Tibial nerve (tissue), 4 donors: ENCODE results near the gene PDE4A. TPM values are rescaled to one million over a fixed set of nuclear protein-coding genes. Genes with fewer than 3 reads are reported as not detected.
A peak's percentile ranks its signal among the peaks of the same experiment; 100 is the strongest.
"Not testable (repeated sequence)": the region's sequence is repeated elsewhere in the genome, so short reads cannot be mapped to it uniquely, and the experiment has no call there.

ENCODE experiments used
- DNase-seq, 2 donors: peaks; one replicate each; pipeline ENCODE4 v3.0.0-alpha.2; 2019; ENCODE audit warnings: low spot score in 2 of 2
- H3K27ac ChIP-seq, 4 donors: fragments of 200-600 bp; sonication (generic) in 3 of 4; one replicate each; pipeline ENCODE4 v1.5.1; 2017 to 2019; ENCODE audit warnings: mild to moderate bottlenecking in 1 of 4
- H3K27me3 ChIP-seq, 2 donors: fragments of 200-600 bp; sonication (generic) in 1 of 2; one replicate each; pipeline versions ENCODE4 v1.5.1 to v1.6.0; 2017 to 2019
- H3K36me3 ChIP-seq, 3 donors: fragments of 200-600 bp; sonication (generic); one replicate each; pipeline ENCODE4 v1.5.1; 2018 to 2019
- H3K4me1 ChIP-seq, 4 donors: fragments of 200-600 bp; sonication (generic) in 3 of 4; one replicate each; pipeline ENCODE4 v1.5.1; 2017 to 2019
- H3K4me3 ChIP-seq, 4 donors: fragments of 200-600 bp; sonication (generic) in 3 of 4; one replicate each; pipeline ENCODE4 v1.5.1; 2017 to 2019; ENCODE audit warnings: mild to moderate bottlenecking in 1 of 4, moderate library complexity in 1 of 4
- H3K9me3 ChIP-seq, 4 donors: fragments of 200-600 bp; sonication (generic) in 3 of 4; one replicate each; pipeline ENCODE4 v1.5.1; 2017 to 2019
- CTCF ChIP-seq, 5 experiments: fragments of 200-600 bp in 3 of 5; fragments of 450-650 bp in 2 of 5; sonication (generic) in 3 of 5; IDR thresholded peaks; one replicate each; pipeline ENCODE4 v1.5.1; 2016 to 2019; ENCODE audit warnings: antibody characterized with exemption in 5 of 5, mild to moderate bottlenecking in 3 of 5, moderate library complexity in 2 of 5
- EP300 ChIP-seq, 2 donors: sonication (generic); formaldehyde crosslinking; IDR thresholded peaks; one replicate each; pipeline ENCODE4 v1.6.1; 2017; ENCODE audit warnings: antibody characterized with exemption in 2 of 2, mild to moderate bottlenecking in 1 of 2
- POLR2A ChIP-seq, 2 donors: fragments of 450-650 bp; IDR thresholded peaks; one replicate each; pipeline ENCODE4 v1.6.1; 2017; ENCODE audit warnings: antibody characterized with exemption in 2 of 2, mild to moderate bottlenecking in 2 of 2, moderate library complexity in 2 of 2
- WGBS, 2 donors: methylation state at CpG; one replicate each; pipeline ENCODE4 v1.1.5; 2018; 5-methylcytosine and 5-hydroxymethylcytosine counted together
- total RNA-seq, 4 donors: library from RNA; depleted of rRNA; stranded (reverse); fragments of >200 nt; gene quantifications; one replicate each; pipeline ENCODE4 v1.1.0, GENCODE V29; 2016

The PDE4A gene
- total RNA-seq, 4 donors from 2014 or later = 8.7 to 12.7 (median 10.0) TPM

- Histone ChIP-seq H3K27me3 (peaks cover 0 to 59% of the 10 kb centered on the region in 2 donors), H3K9me3 (no peaks in the 10 kb centered on the region), H3K4me1 (peaks cover 0 to 25% (median 17%) of the 10 kb centered on the region in 4 donors), H3K27ac (no peak overlapping the region), H3K36me3 (no peaks in the 10 kb centered on the region), H3K4me3 (no peak overlapping the region)
- no peak for DNase-seq
- TF ChIP-seq EP300 (IDR thresholded peaks at IDR 0.05) = no peak
- no peak for TF ChIP-seq CTCF (IDR thresholded peaks at IDR 0.05)
- no peak for TF ChIP-seq POLR2A (IDR thresholded peaks at IDR 0.05)
Observed at GRCh38 chr19:10407096-10407495, 13.2 kb upstream of the PDE4A start.

- Histone ChIP-seq H3K4me1 (peaks cover 0 to 17% (median 12%) of the 10 kb centered on the region in 4 donors), H3K36me3 (no peaks in the 10 kb centered on the region), H3K27me3 (peaks cover 0 to 59% of the 10 kb centered on the region in 2 donors), H3K27ac (peak overlapping the region in 1 of 4 donors; percentile 66), H3K4me3 (no peak overlapping the region), H3K9me3 (no peaks in the 10 kb centered on the region)
- 51 to 57% methylated on average over 18 of the region's 18 CpGs for WGBS, 2 donors
- DNase-seq = no peak
- no peak for TF ChIP-seq CTCF (IDR thresholded peaks at IDR 0.05)
- no peak for TF ChIP-seq POLR2A (IDR thresholded peaks at IDR 0.05)
- TF ChIP-seq EP300 (IDR thresholded peaks at IDR 0.05) = no peak
Observed at GRCh38 chr19:10408511-10409283, 11.6 kb upstream of the PDE4A start.

- H3K4me1 ChIP-seq, H3K27ac ChIP-seq, H3K9me3 ChIP-seq, DNase-seq, H3K36me3 ChIP-seq, H3K4me3 ChIP-seq: not testable (repeated sequence)
- WGBS, 2 donors = 76 to 78% methylated on average over 5 of the region's 5 CpGs
- peaks cover 0 to 54% of the 10 kb centered on the region in 2 donors for H3K27me3 ChIP-seq
Observed at GRCh38 chr19:10411224-10411623, 9.1 kb upstream of the PDE4A start.

GRCh38 chr19:10412257-10412977 is 7.9 kb upstream of the PDE4A start:
- no peak for DNase-seq
- Histone ChIP-seq H3K4me1 (peaks cover 0 to 14% (median 4%) of the 10 kb centered on the region in 4 donors), H3K36me3 (no peaks in the 10 kb centered on the region), H3K9me3 (peaks cover 0 to 14% (median 0%) of the 10 kb centered on the region in 4 donors), H3K4me3 (no peak overlapping the region), H3K27me3 (peaks cover 0 to 55% of the 10 kb centered on the region in 2 donors), H3K27ac (peak overlapping the region in 1 of 4 donors; percentile 27)
- 72 to 73% methylated on average over 13 of the region's 13 CpGs for WGBS, 2 donors
- TF ChIP-seq EP300 (IDR thresholded peaks at IDR 0.05) (no peak), POLR2A (IDR thresholded peaks at IDR 0.05) (no peak), CTCF (IDR thresholded peaks at IDR 0.05) (no peak)

GRCh38 chr19:10416083-10416379 is 4.3 kb upstream of the PDE4A start:
- Histone ChIP-seq H3K27me3 (peaks cover 0 to 64% of the 10 kb centered on the region in 2 donors), H3K4me1 (peaks cover 0 to 50% (median 25%) of the 10 kb centered on the region in 4 donors), H3K36me3 (no peaks in the 10 kb centered on the region), H3K27ac (no peak overlapping the region), H3K9me3 (peaks cover 0 to 14% (median 0%) of the 10 kb centered on the region in 4 donors), H3K4me3 (peak overlapping the region; percentile 9 to 46 (median 22))
- TF ChIP-seq POLR2A (IDR thresholded peaks at IDR 0.05) = no peak
- DNase-seq = no peak
- WGBS, 2 donors = 8 to 11% methylated on average over 9 of the region's 9 CpGs
